IMR-90 (cell line): ENCODE data around the gene CA12. TPM values are rescaled to one million over a fixed set of nuclear protein-coding genes. Genes with fewer than 3 reads are reported as not detected.

Experiments
- ATAC-seq: fragments of 200-7000 bp; cut with Tn5 transposase; 2 replicates; pipeline ENCODE4 v1.9.1; 2020; ENCODE audit warnings: low read depth, mild to moderate bottlenecking, moderate library complexity
- BruUV-seq: library from RNA; stranded (reverse); fragments of 400-500 nt; replicated peaks from 2 replicates; lab custom pipeline; 2021; lab: Mats Ljungman, UMichigan
- CTCF ChIA-PET: fragments of 300-600 bp; formaldehyde crosslinking; extraction: SDS; loops from one replicate; lab custom pipeline; 2021; ENCODE audit warnings: antibody characterized with exemption; lab: Yijun Ruan, JAX
- POLR2A ChIA-PET: fragments of 300-600 bp; sonication (Branson Sonifier 250); formaldehyde crosslinking; loops from one replicate; lab custom pipeline; 2022; ENCODE audit warnings: antibody characterized with exemption; ENCODE audit not compliant: unreplicated experiment; lab: Charles Lee
- DNase-seq: peaks from one replicate; pipeline ENCODE4 v3.0.0; 2013
- H2AFZ ChIP-seq: replicated peaks from 2 replicates; pipeline ENCODE3; 2013; ENCODE audit warnings: low read length, mild to moderate bottlenecking; ENCODE audit not compliant: poor library complexity
- H2AK5ac ChIP-seq: 2 replicates; pipeline ENCODE4 v1.6.1; 2013; ENCODE audit warnings: low read depth, low read length, inconsistent platforms
- H2AK9ac ChIP-seq: replicated peaks from 2 replicates; pipeline ENCODE3; 2013; ENCODE audit warnings: mild to moderate bottlenecking, low read depth, low read length, moderate library complexity; ENCODE audit not compliant: poor library complexity
- H2BK120ac ChIP-seq: 2 replicates; pipeline ENCODE4 v1.6.1; 2013; ENCODE audit warnings: low read depth, low read length, inconsistent platforms
- H2BK15ac ChIP-seq: 3 replicates; pipeline ENCODE4 v1.6.1; 2013; ENCODE audit warnings: low read depth, low read length, inconsistent platforms
- H2BK20ac ChIP-seq: 2 replicates; pipeline ENCODE4 v1.6.1; 2013; ENCODE audit warnings: low read depth, mild to moderate bottlenecking, inconsistent platforms, low read length, moderate library complexity
- H2BK5ac ChIP-seq: 2 replicates; pipeline ENCODE4 v1.6.1; 2013; ENCODE audit warnings: mild to moderate bottlenecking, low read depth, low read length, inconsistent platforms; ENCODE audit not compliant: poor library complexity, severe bottlenecking
- H3K14ac ChIP-seq: replicated peaks from 2 replicates; pipeline ENCODE4 v1.6.1; 2013; ENCODE audit warnings: low read depth, low read length, inconsistent platforms
- H3K18ac ChIP-seq: 2 replicates; pipeline ENCODE4 v1.6.1; 2013; ENCODE audit warnings: low read depth, low read length, control low read depth
- H3K23ac ChIP-seq: 2 replicates; pipeline ENCODE4 v1.6.1; 2013; ENCODE audit warnings: low read depth, low read length, inconsistent platforms
- H3K27ac ChIP-seq: 2 replicates; pipeline ENCODE4 v1.5.1; 2013; ENCODE audit warnings: mild to moderate bottlenecking, control low read depth, low read length; ENCODE audit not compliant: insufficient read depth
- H3K27me3 ChIP-seq: 2 replicates; pipeline ENCODE4 v1.6.1; 2013; ENCODE audit warnings: low read length; ENCODE audit not compliant: control insufficient read depth, insufficient read depth
- H3K36me3 ChIP-seq: 2 replicates; pipeline ENCODE4 v1.6.1; 2013; ENCODE audit warnings: low read length, mixed read lengths; ENCODE audit not compliant: control insufficient read depth, insufficient read depth
- H3K4ac ChIP-seq: 2 replicates; pipeline ENCODE4 v1.6.1; 2013; ENCODE audit warnings: low read depth, low read length, inconsistent platforms
- H3K4me1 ChIP-seq: 2 replicates; pipeline ENCODE4 v1.6.1; 2013; ENCODE audit warnings: low read length, mixed read lengths; ENCODE audit not compliant: control insufficient read depth, insufficient read depth
- H3K4me2 ChIP-seq: 2 replicates; pipeline ENCODE4 v1.6.1; 2013; ENCODE audit warnings: low read depth, mild to moderate bottlenecking, control low read depth, low read length, moderate library complexity
- H3K4me3 ChIP-seq: 2 replicates; pipeline ENCODE4 v1.5.1; 2013; ENCODE audit warnings: low read depth, mild to moderate bottlenecking, control low read depth, low read length, moderate library complexity; ENCODE audit not compliant: insufficient read depth
- H3K56ac ChIP-seq: 2 replicates; pipeline ENCODE4 v1.6.1; 2013; ENCODE audit warnings: low read length, inconsistent platforms; ENCODE audit not compliant: insufficient read depth; ENCODE audit errors: extremely low read depth
- H3K79me1 ChIP-seq, 2 experiments: 2 replicates each; pipeline ENCODE4 v1.6.1; 2013; ENCODE audit warnings: low read length in 2 of 2, inconsistent platforms in 1 of 2, low read depth in 1 of 2
- H3K9ac ChIP-seq: 2 replicates; pipeline ENCODE4 v1.6.1; 2013; ENCODE audit warnings: low read depth, low read length, control low read depth
- H3K9me1 ChIP-seq: 2 replicates; pipeline ENCODE4 v1.6.1; 2013; ENCODE audit warnings: low read length, inconsistent platforms; ENCODE audit not compliant: insufficient read depth
- H3K9me3 ChIP-seq: 2 replicates; pipeline ENCODE4 v1.6.1; 2013; ENCODE audit warnings: low read length; ENCODE audit not compliant: control insufficient read depth, insufficient read depth
- H4K20me1 ChIP-seq: 2 replicates; pipeline ENCODE4 v1.6.1; 2013; ENCODE audit warnings: low read length, inconsistent platforms; ENCODE audit not compliant: insufficient read depth
- H4K5ac ChIP-seq: 2 replicates; pipeline ENCODE4 v1.6.1; 2013; ENCODE audit warnings: mild to moderate bottlenecking, low read depth, low read length, control low read depth
- H4K8ac ChIP-seq, 2 experiments: 2 replicates each; pipeline ENCODE4 v1.6.1; 2013; ENCODE audit warnings: low read depth in 2 of 2, low read length in 2 of 2, control low read depth in 1 of 2, inconsistent platforms in 1 of 2
- H4K91ac ChIP-seq: 2 replicates; pipeline ENCODE4 v1.6.1; 2013; ENCODE audit warnings: low read depth, low read length, inconsistent platforms; ENCODE audit not compliant: insufficient read depth
- BHLHE40 ChIP-seq: fragments of 150-350 bp; IDR thresholded peaks from 2 replicates; pipeline ENCODE4 v1.6.1; 2016; ENCODE audit warnings: mild to moderate bottlenecking, low read depth, low read length
- CEBPB ChIP-seq: IDR thresholded peaks from 2 replicates; pipeline ENCODE4 v1.6.1; 2012; ENCODE audit warnings: low read depth, low read length, improper control_type of control experiment
- WGBS, 2 experiments: methylation state at CpG; one replicate each; pipeline versions ENCODE4 v1.1.5 to v1.1.7; 2013; ENCODE audit warnings: missing lambda C conversion rate in 2 of 2; ENCODE audit not compliant: insufficient read length in 1 of 2; ENCODE audit errors: extremely low coverage in 2 of 2; 5-methylcytosine and 5-hydroxymethylcytosine counted together
- dilution Hi-C: fragments of 300-500 bp; cut with HindIII; formaldehyde crosslinking; loops from one replicate; pipeline ENCODE4 v1.14.3; 2018; ENCODE audit warnings: low sequenced_read_pairs; ENCODE audit not compliant: unreplicated experiment
- in situ Hi-C: fragments of 300-500 bp; cut with MboI; formaldehyde crosslinking; loops from 3 replicates; pipeline ENCODE4 v1.14.3; 2019; ENCODE audit warnings: low sequenced_read_pairs, inconsistent platforms, mixed read lengths
- intact Hi-C: fragments of 100-400 bp; cut with micrococcal nuclease; formaldehyde crosslinking; loops from 2 replicates; pipeline ENCODE4 v1.10.0; 2022
- polyA plus RNA-seq, 3 experiments: library from polyadenylated mRNA; depleted of rRNA; stranded (reverse); fragments of >200 nt; gene quantifications; 2 replicates each; pipeline ENCODE4 v1.2.3, GENCODE V29; 2012; ENCODE audit warnings: low replicate concordance in 1 of 3
- total RNA-seq: library from RNA; depleted of rRNA; stranded (reverse); fragments of >200 nt; gene quantifications from 2 replicates; pipeline ENCODE4 v1.2.3, GENCODE V29; 2012

Gene CA12
- total and polyA plus RNA-seq, 2 of the 4 experiments (the other 2 are of a cell fraction), result 33.7 to 52.6 TPM

- Histone ChIP-seq H3K9me1 (0 out of 2 replicates have a peak, but pooled peaks cover 4% of the 10 kb centered on the region), H3K27ac (no peak overlapping the region), H4K8ac (no peak overlapping the region), H3K4ac (no peak overlapping the region), H3K56ac (no peak overlapping the region), H2AK5ac (no peak overlapping the region), H3K79me1 (no peaks in the 10 kb centered on the region), H3K36me3 (no peaks in the 10 kb centered on the region), H2BK15ac (no peak overlapping the region), H3K9ac (no peak overlapping the region), H3K9me3 (no peaks in the 10 kb centered on the region), H4K91ac (no peak overlapping the region), H2BK20ac (no peak overlapping the region), H2AFZ (no peak overlapping the region), H2BK120ac (no peak overlapping the region), H3K27me3 (0 out of 2 replicates have a peak, but pooled peaks cover 4% of the 10 kb centered on the region), H3K14ac (no peak overlapping the region), H3K18ac (no peak overlapping the region), H4K5ac (no peak overlapping the region), H3K4me3 (no peak overlapping the region), H4K20me1 (no peaks in the 10 kb centered on the region), H3K23ac (no peak overlapping the region), H3K4me1 (no peaks in the 10 kb centered on the region), H2BK5ac (no peak overlapping the region), H3K4me2 (no peak overlapping the region), H2AK9ac (no peak overlapping the region)
- intact Hi-C loops, result no loop called here
- 0 out of 2 replicates have a peak, but pooled peaks have one; percentile 29 for ATAC-seq
- DNase-seq, result peak; percentile 24
- in situ Hi-C loops, result no loop called here
- WGBS, 2 experiments, result 67% methylated on average over 1 of the region's 8 CpGs; no CpG with 5 or more reads in 1 of the 2 experiments
- BruUV-seq, result no TSS peak
- ChIA-PET CTCF (no interaction called here), POLR2A (no interaction called here)
- dilution Hi-C loops, result no loop called here
- TF ChIP-seq BHLHE40 (no peak), CEBPB (peak; percentile 68)
Observed at GRCh38 chr15:63396152-63396928, 14.7 kb upstream of the CA12 start.
